Measurements from ENCODE around the gene HOXA5.

Gene HOXA5

DNA sequence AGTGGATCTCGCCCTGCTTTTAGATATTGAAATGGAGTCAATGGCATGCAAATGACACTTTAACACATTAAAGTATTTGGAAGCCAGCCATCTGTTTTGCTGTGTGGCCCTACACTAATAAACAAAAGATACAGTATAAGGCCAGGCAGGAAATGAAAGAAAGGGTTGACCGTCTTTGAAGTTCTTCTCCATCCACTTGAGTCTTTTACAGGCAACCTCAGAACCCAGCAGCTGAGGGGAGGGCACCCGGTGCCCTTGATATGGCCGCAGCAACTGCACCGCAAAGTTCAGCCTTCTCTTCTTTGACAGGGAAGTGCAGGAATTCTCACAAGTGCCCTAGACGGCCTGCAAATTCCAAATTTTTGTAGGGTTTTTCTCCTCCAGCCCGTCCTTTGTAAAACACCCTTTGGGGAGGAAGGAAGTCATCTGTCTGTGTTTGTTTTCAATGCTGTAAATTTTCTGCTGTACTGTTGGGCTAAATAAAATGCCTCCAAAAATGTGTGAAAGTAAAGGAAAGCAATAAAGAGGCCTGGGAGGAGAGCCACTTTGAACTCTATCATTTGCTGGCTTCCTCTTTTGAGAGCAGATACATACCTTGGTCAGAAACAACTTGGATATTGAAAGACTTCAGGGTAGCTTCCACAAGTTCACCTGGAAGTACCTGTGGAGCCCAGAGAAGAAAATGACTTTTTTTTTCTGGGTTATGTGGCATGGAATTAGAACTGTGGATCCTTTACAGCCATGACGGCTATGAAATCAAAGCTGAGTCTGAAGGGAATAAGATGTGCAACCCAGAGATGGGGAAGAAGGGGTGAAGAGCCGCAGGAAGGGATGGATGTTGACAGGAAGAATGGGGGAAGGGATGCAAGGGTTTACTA lies 51.3 kb downstream of the HOXA5 start:
- DNase-seq: no peak

GRCh38 chr7:27091105-27091504 lies 52.4 kb downstream of the HOXA5 start:
- DNase-seq: no peak

Measured in activated naive CD4-positive, alpha-beta T cell treated with Interleukin-2 at 50 U/mL for 16 hours (primary cell).